SK-N-SH (cell line): ENCODE data around the gene CDC123. TPM values are rescaled to one million over a fixed set of nuclear protein-coding genes. Genes with fewer than 3 reads are reported as not detected.
A peak's percentile ranks its signal among the peaks of the same experiment; 100 is the strongest.

Experiments
- CTCF ChIA-PET: fragments of 300-600, 350-600 bp; formaldehyde crosslinking; extraction: SDS; loops from one replicate; lab custom pipeline; 2021; lab: Yijun Ruan, JAX
- POLR2A ChIA-PET: fragments of 350-600 bp; sonication (Branson Sonifier 250); formaldehyde crosslinking; extraction: SDS; loops from one replicate; lab custom pipeline; 2020; ENCODE audit warnings: antibody characterized with exemption, inconsistent platforms; lab: Yijun Ruan, JAX
- DNase-seq: peaks from one replicate; pipeline ENCODE4 v3.0.0; 2012
- H2AFZ ChIP-seq: fragments of 200-600 bp; sonication (generic); 2 replicates; pipeline ENCODE4 v1.8.1; 2016; ENCODE audit warnings: antibody characterized with exemption, mild to moderate bottlenecking, low read depth
- H3F3A ChIP-seq: fragments of 200-600 bp; sonication (generic); replicated peaks from 2 replicates; pipeline ENCODE3; 2016; ENCODE audit warnings: antibody characterized with exemption, mild to moderate bottlenecking; ENCODE audit not compliant: insufficient read depth
- H3K27ac ChIP-seq, 2 experiments: fragments of 200-500 bp in 1 of 2; fragments of 200-600 bp in 1 of 2; sonication (Bioruptor generic) in 1 of 2; sonication (generic), shearing (Covaris generic) in 1 of 2; 2 replicates each; pipeline versions ENCODE4 v1.5.1 to v1.6.1; 2014 to 2016; ENCODE audit warnings: low read depth in 2 of 2, inconsistent platforms in 1 of 2, low read length in 1 of 2, mild to moderate bottlenecking in 1 of 2, mixed read lengths in 1 of 2
- H3K27me3 ChIP-seq: fragments of 200-600 bp; sonication (generic), shearing (Covaris generic); 2 replicates; pipeline ENCODE4 v1.6.1; 2016; ENCODE audit warnings: mixed run types; ENCODE audit not compliant: insufficient read depth
- H3K36me3 ChIP-seq, 2 experiments: fragments of 200-500 bp in 1 of 2; fragments of 200-600 bp in 1 of 2; sonication (Bioruptor generic) in 1 of 2; sonication (generic) in 1 of 2; replicated peaks in 1 of 2; 2 replicates each; pipeline versions ENCODE3 to v1.5.1; 2014 to 2016; ENCODE audit warnings: low read length in 1 of 2, mild to moderate bottlenecking in 1 of 2; ENCODE audit not compliant: insufficient read depth in 2 of 2, control insufficient read depth in 1 of 2
- H3K4me1 ChIP-seq, 2 experiments: fragments of 200-500 bp in 1 of 2; fragments of 200-600 bp in 1 of 2; sonication (Bioruptor generic) in 1 of 2; sonication (generic), shearing (Covaris generic) in 1 of 2; 2 replicates each; pipeline versions ENCODE4 v1.5.1 to v1.6.1; 2014 to 2016; ENCODE audit warnings: low read depth in 1 of 2, low read length in 1 of 2, mixed run types in 1 of 2; ENCODE audit not compliant: insufficient read depth in 2 of 2, control insufficient read depth in 1 of 2
- H3K4me2 ChIP-seq: fragments of 200-600 bp; sonication (generic), shearing (Covaris generic); 2 replicates; pipeline ENCODE4 v1.6.1; 2017; ENCODE audit warnings: mixed run types
- H3K4me3 ChIP-seq, 2 experiments: fragments of 200-500 bp in 1 of 2; fragments of 200-600 bp in 1 of 2; sonication (Bioruptor generic) in 1 of 2; sonication (generic), shearing (Covaris generic) in 1 of 2; 2 replicates each; pipeline versions ENCODE4 v1.5.1 to v1.8.1; 2014 to 2016; ENCODE audit warnings: low read depth in 2 of 2, inconsistent platforms in 1 of 2, low read length in 1 of 2, mild to moderate bottlenecking in 1 of 2, mixed read lengths in 1 of 2, moderate library complexity in 1 of 2
- H3K79me2 ChIP-seq: fragments of 200-600 bp; sonication (generic); 2 replicates; pipeline ENCODE4 v1.8.1; 2017; ENCODE audit warnings: mild to moderate bottlenecking; ENCODE audit not compliant: insufficient read depth
- H3K9ac ChIP-seq: fragments of 200-600 bp; sonication (generic); 2 replicates; pipeline ENCODE4 v1.6.1; 2017; ENCODE audit warnings: mixed run types
- H3K9me2 ChIP-seq: fragments of 200-600 bp; sonication (generic); 2 replicates; pipeline ENCODE4 v1.6.1; 2017; ENCODE audit warnings: mixed run types
- H3K9me3 ChIP-seq: fragments of 200-600 bp; sonication (generic); 2 replicates; pipeline ENCODE4 v1.6.1; 2017; ENCODE audit warnings: mixed run types, mild to moderate bottlenecking, moderate library complexity
- H4K20me1 ChIP-seq: fragments of 200-600 bp; sonication (generic); 2 replicates; pipeline ENCODE4 v1.6.1; 2017; ENCODE audit warnings: mild to moderate bottlenecking, mixed run types; ENCODE audit not compliant: insufficient read depth
- CHD2 ChIP-seq: fragments of 150-350 bp; IDR thresholded peaks from 2 replicates; pipeline ENCODE4 v1.6.1; 2018; ENCODE audit warnings: low read length; ENCODE audit not compliant: partially characterized antibody
- IRF3 ChIP-seq: fragments of 150-350 bp; IDR thresholded peaks from 2 replicates; pipeline ENCODE4 v1.6.1; 2016; ENCODE audit warnings: mild to moderate bottlenecking, low read depth, low read length
- MAX ChIP-seq: IDR thresholded peaks from 2 replicates; pipeline ENCODE4 v1.4.0; 2012; ENCODE audit warnings: low read depth
- MXI1 ChIP-seq: IDR thresholded peaks from 2 replicates; pipeline ENCODE4 v1.6.1; 2012; ENCODE audit warnings: mild to moderate bottlenecking, low read depth, low read length, improper control_type of control experiment
- NFIC ChIP-seq: IDR thresholded peaks from 2 replicates; pipeline ENCODE4 v1.4.0; 2012; ENCODE audit warnings: borderline replicate concordance
- TEAD4 ChIP-seq: IDR thresholded peaks from 2 replicates; pipeline ENCODE4 v1.4.0; 2012; ENCODE audit warnings: mild to moderate bottlenecking, borderline replicate concordance; ENCODE audit not compliant: insufficient read depth
- ZBTB33 ChIP-seq: IDR thresholded peaks from 2 replicates; pipeline ENCODE4 v1.4.0; 2012; ENCODE audit warnings: low read depth, borderline replicate concordance
- WGBS: methylation state at CpG from one replicate; pipeline ENCODE4 v1.1.6; 2017; ENCODE audit warnings: low lambda C conversion rate; 5-methylcytosine and 5-hydroxymethylcytosine counted together
- polyA plus RNA-seq, 3 experiments: library from polyadenylated mRNA; depleted of rRNA; stranded (reverse); fragments of >200 nt; gene quantifications; 2 replicates each; pipeline ENCODE4 v1.2.3, GENCODE V29; 2012

Gene CDC123
- polyA plus RNA-seq, 1 of the 3 experiments (the other 2 are of a cell fraction) = 139 TPM

- no peak for TF ChIP-seq ZBTB33
Measured at GRCh38 chr10:12160664-12161063, 35.3 kb upstream of the CDC123 start (continued).

GRCh38 chr10:12162927-12163326 lies 33.1 kb upstream of the CDC123 start:
- ChIA-PET POLR2A (interaction anchor here (0.8 kb wide), 1 partner anchor 60 kb away, joined by 3 read pairs; no protein-coding TSS in a partner anchor), CTCF (interaction anchor here (0.6 to 1.8 kb wide), 3 partner anchors 13 to 52 kb away, joined by 3 to 7 read pairs (median 3); no protein-coding TSS in a partner anchor)
- no peak for TF ChIP-seq IRF3
- TF ChIP-seq MAX = no peak
- no peak for TF ChIP-seq MXI1
- Histone ChIP-seq H4K20me1 (no peaks in the 10 kb centered on the region), H3K4me1 (peaks cover 0 to 13% of the 10 kb centered on the region in 2 experiments; a peak in 2 of 4 replicates), H3K9me3 (no peaks in the 10 kb centered on the region), H3K4me2 (no peak overlapping the region), H3K79me2 (no peaks in the 10 kb centered on the region), H3K36me3 (peaks cover 70 to 74% of the 10 kb centered on the region in 2 experiments), H3F3A (peaks cover 5% of the 10 kb centered on the region), H3K27ac (peak overlapping the region in 1 of 2 experiments; percentile 29; a peak in 1 of 4 replicates), H3K4me3 (no peak overlapping the region), H3K27me3 (no peaks in the 10 kb centered on the region), H3K9ac (no peak overlapping the region), H3K9me2 (no peaks in the 10 kb centered on the region), H2AFZ (no peak overlapping the region)
- 97% methylated on average over 6 of the region's 6 CpGs for WGBS
- DNase-seq = no peak

DNA sequence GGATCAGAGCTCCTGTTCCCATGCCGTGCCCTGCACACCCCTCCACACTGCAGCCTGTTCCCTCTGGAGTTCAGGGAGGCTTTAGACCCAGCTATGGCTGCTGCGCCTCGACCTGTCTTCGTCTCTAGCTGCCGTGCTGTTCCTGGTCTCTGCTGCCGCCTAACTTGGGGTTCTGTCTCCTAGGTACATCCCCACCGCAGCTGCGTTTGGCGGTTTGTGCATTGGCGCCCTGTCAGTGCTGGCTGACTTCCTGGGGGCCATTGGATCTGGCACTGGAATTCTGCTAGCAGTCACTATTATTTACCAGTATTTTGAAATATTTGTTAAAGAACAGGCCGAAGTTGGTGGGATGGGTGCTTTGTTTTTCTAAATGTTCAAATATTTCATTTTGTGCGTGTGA lies 31.9 kb upstream of the CDC123 start:
- WGBS = 96% methylated on average over 12 of the region's 12 CpGs
- Histone ChIP-seq H3K4me1 (peaks cover 0 to 13% of the 10 kb centered on the region in 2 experiments; a peak in 2 of 4 replicates), H3F3A (peaks cover 5% of the 10 kb centered on the region), H4K20me1 (no peaks in the 10 kb centered on the region), H3K36me3 (peaks cover 65 to 74% of the 10 kb centered on the region in 2 experiments), H3K9me2 (no peaks in the 10 kb centered on the region), H3K27me3 (no peaks in the 10 kb centered on the region), H3K9me3 (no peaks in the 10 kb centered on the region), H3K4me3 (no peak overlapping the region), H3K27ac (no peak overlapping the region; a peak in 1 of 4 replicates), H2AFZ (no peak overlapping the region), H3K4me2 (no peak overlapping the region), H3K9ac (no peak overlapping the region), H3K79me2 (no peaks in the 10 kb centered on the region)
- POLR2A ChIA-PET = no interaction called here
- CTCF ChIA-PET = interaction anchor here (1.0 to 1.1 kb wide), 2 partner anchors 20 to 51 kb away, joined by 3 read pairs; no protein-coding TSS in a partner anchor
- TF ChIP-seq MAX (no peak), NFIC (no peak), TEAD4 (no peak), CHD2 (no peak)
- no peak for DNase-seq
